OCI-LY1 (cell line): ENCODE results near the gene LCN9.

Experiments used
- H2AFZ ChIP-seq: fragments of 200-600 bp; sonication (generic), shearing (Covaris generic); 2 replicates; pipeline ENCODE4 v1.6.0; 2014; ENCODE audit warnings: antibody characterized with exemption, mild to moderate bottlenecking, low read length
- H3F3A ChIP-seq: fragments of 200-600 bp; sonication (generic), shearing (Covaris generic); 2 replicates; pipeline ENCODE4 v1.6.0; 2014; ENCODE audit warnings: mild to moderate bottlenecking, antibody characterized with exemption, low read length, moderate library complexity; ENCODE audit not compliant: insufficient read depth
- H3K27ac ChIP-seq: fragments of 200-600 bp; sonication (generic); 2 replicates; pipeline ENCODE4 v1.5.1; 2014; ENCODE audit warnings: low read length, mixed run types, mild to moderate bottlenecking, low read depth; ENCODE audit not compliant: poor library complexity, severe bottlenecking
- H3K27me3 ChIP-seq: fragments of 200-600 bp; sonication (generic); 2 replicates; pipeline ENCODE4 v1.6.0; 2014; ENCODE audit warnings: antibody characterized with exemption, mild to moderate bottlenecking, low read length, moderate library complexity; ENCODE audit not compliant: insufficient read depth
- H3K36me3 ChIP-seq: fragments of 200-600 bp; sonication (generic); 2 replicates; pipeline ENCODE4 v1.6.1; 2014; ENCODE audit warnings: mild to moderate bottlenecking, antibody characterized with exemption, low read length, moderate library complexity, mixed read lengths; ENCODE audit not compliant: insufficient read depth
- H3K4me1 ChIP-seq: fragments of 200-600 bp; sonication (generic); 2 replicates; pipeline ENCODE4 v1.5.1; 2014; ENCODE audit warnings: mild to moderate bottlenecking, low read length, moderate library complexity; ENCODE audit not compliant: insufficient read depth, severe bottlenecking
- H3K4me2 ChIP-seq: fragments of 200-600 bp; sonication (generic), shearing (Covaris generic); 2 replicates; pipeline ENCODE4 v1.6.1; 2014; ENCODE audit warnings: low read length
- H3K4me3 ChIP-seq: fragments of 200-600 bp; sonication (generic); 2 replicates; pipeline ENCODE4 v1.5.1; 2014; ENCODE audit warnings: low read length, low read depth, mild to moderate bottlenecking, mixed read lengths; ENCODE audit not compliant: poor library complexity, severe bottlenecking
- H3K79me2 ChIP-seq: fragments of 200-600 bp; shearing (Covaris generic); 2 replicates; pipeline ENCODE4 v1.6.1; 2016; ENCODE audit warnings: mixed run types, low read length, mixed read lengths; ENCODE audit not compliant: insufficient read depth
- H3K9ac ChIP-seq: fragments of 200-600 bp; sonication (generic), shearing (Covaris generic); 2 replicates; pipeline ENCODE4 v1.6.1; 2014; ENCODE audit warnings: mild to moderate bottlenecking, low read length, mixed read lengths
- H3K9me2 ChIP-seq: fragments of 200-600 bp; sonication (generic), shearing (Covaris generic); 2 replicates; pipeline ENCODE4 v1.6.1; 2014; ENCODE audit warnings: low read depth, mild to moderate bottlenecking, low read length, mixed read lengths
- H3K9me3 ChIP-seq: fragments of 200-600 bp; shearing (Covaris generic); 2 replicates; pipeline ENCODE4 v1.6.1; 2014; ENCODE audit warnings: low read length, mixed read lengths
- H4K20me1 ChIP-seq: fragments of 200-600 bp; sonication (generic), shearing (Covaris generic); 2 replicates; pipeline ENCODE4 v1.6.0; 2016; ENCODE audit warnings: mild to moderate bottlenecking, low read length; ENCODE audit not compliant: insufficient read depth
- CTCF ChIP-seq: fragments of 200-600 bp; sonication (generic), shearing (Covaris generic); IDR thresholded peaks from 2 replicates; pipeline ENCODE4 v1.5.1; 2017; ENCODE audit warnings: mild to moderate bottlenecking, antibody characterized with exemption, low read length, moderate library complexity, mixed read lengths
- EZH2 ChIP-seq: fragments of 200-600 bp; sonication (generic), shearing (Covaris generic); IDR thresholded peaks from 2 replicates; pipeline ENCODE4 v1.8.0; 2017; ENCODE audit warnings: borderline replicate concordance, mixed run types, mild to moderate bottlenecking, antibody characterized with exemption, low read length, moderate library complexity, mixed read lengths

LCN9 gene

GRCh38 chr9:135644631-135645218, 18.4 kb upstream of the LCN9 start:
- Histone ChIP-seq H3F3A (no peaks in the 10 kb centered on the region), H3K9me2 (no peaks in the 10 kb centered on the region), H3K4me2 (no peak overlapping the region), H3K4me3 (no peak overlapping the region), H3K79me2 (no peaks in the 10 kb centered on the region), H3K27ac (no peak overlapping the region), H4K20me1 (no peaks in the 10 kb centered on the region), H3K4me1 (no peaks in the 10 kb centered on the region), H3K27me3 (no peaks in the 10 kb centered on the region; the same call in 1 of the 2 replicates), H3K9me3 (peaks cover 16% of the 10 kb centered on the region), H3K9ac (no peak overlapping the region), H2AFZ (no peak overlapping the region), H3K36me3 (no peaks in the 10 kb centered on the region)
- no peak for TF ChIP-seq CTCF
- no peak for TF ChIP-seq EZH2

- Histone ChIP-seq H3F3A (no peaks in the 10 kb centered on the region), H3K27me3 (no peaks in the 10 kb centered on the region; the same call in 1 of the 2 replicates), H3K9me2 (no peaks in the 10 kb centered on the region), H4K20me1 (no peaks in the 10 kb centered on the region), H3K4me1 (no peaks in the 10 kb centered on the region), H3K9me3 (peaks cover 19% of the 10 kb centered on the region), H3K4me3 (no peak overlapping the region), H3K79me2 (no peaks in the 10 kb centered on the region), H3K9ac (no peak overlapping the region), H2AFZ (no peak overlapping the region), H3K27ac (no peak overlapping the region), H3K36me3 (no peaks in the 10 kb centered on the region), H3K4me2 (no peak overlapping the region)
- TF ChIP-seq CTCF (no peak), EZH2 (no peak)
Observed at GRCh38 chr9:135647884-135648283, 15.2 kb upstream of the LCN9 start.

GRCh38 chr9:135648494-135649410, 14.4 kb upstream of the LCN9 start:
- no peak overlapping the region for H3K9ac ChIP-seq

More at GRCh38 chr9:135648494-135649410, 14.4 kb upstream of the LCN9 start:
- peaks cover 1% of the 10 kb centered on the region; the same call in 1 of the 2 replicates for H3K27me3 ChIP-seq
- no peak overlapping the region for H2AFZ ChIP-seq
- no peaks in the 10 kb centered on the region for H3K79me2 ChIP-seq
- H3K4me3 ChIP-seq, result no peak overlapping the region
- H3K27ac ChIP-seq, result no peak overlapping the region
- no peaks in the 10 kb centered on the region for H3K4me1 ChIP-seq
- no peaks in the 10 kb centered on the region for H3F3A ChIP-seq
- no peaks in the 10 kb centered on the region for H4K20me1 ChIP-seq
- TF ChIP-seq CTCF (no peak), EZH2 (no peak)
- H3K4me2 ChIP-seq, result no peak overlapping the region
- peaks cover 19% of the 10 kb centered on the region for H3K9me3 ChIP-seq
- H3K36me3 ChIP-seq, result no peaks in the 10 kb centered on the region
- H3K9me2 ChIP-seq, result no peaks in the 10 kb centered on the region
